Measurements from ENCODE around the gene CUL4A.

Gene CUL4A

DNA sequence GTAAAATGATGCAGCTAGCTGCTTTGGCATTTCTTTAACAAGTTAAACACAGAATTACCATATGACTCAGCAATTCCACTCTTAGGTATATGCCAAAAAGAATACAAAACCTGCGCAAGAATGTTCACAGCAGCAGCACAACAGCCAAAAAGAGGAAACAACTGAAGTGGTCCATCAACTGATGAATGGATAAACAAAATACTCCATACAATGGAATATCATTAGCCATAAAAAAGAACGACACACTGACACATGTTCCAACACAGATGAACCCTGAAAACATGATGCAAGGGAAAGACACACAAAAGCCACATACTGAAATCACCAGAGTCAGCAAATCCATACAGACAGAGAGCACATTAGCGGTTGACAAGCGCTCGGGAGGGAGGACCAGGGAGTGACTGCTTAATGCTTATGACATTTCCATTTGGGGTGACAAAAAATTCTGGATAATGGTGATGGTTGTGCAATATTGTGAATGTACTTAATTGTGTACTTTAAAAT lies 3.9 kb upstream of the CUL4A start:
- no peak overlapping the region for H3K27ac ChIP-seq
- TF ChIP-seq ZFX (IDR thresholded peaks at IDR 0.05) = no peak
- TF ChIP-seq, protein P1, sequence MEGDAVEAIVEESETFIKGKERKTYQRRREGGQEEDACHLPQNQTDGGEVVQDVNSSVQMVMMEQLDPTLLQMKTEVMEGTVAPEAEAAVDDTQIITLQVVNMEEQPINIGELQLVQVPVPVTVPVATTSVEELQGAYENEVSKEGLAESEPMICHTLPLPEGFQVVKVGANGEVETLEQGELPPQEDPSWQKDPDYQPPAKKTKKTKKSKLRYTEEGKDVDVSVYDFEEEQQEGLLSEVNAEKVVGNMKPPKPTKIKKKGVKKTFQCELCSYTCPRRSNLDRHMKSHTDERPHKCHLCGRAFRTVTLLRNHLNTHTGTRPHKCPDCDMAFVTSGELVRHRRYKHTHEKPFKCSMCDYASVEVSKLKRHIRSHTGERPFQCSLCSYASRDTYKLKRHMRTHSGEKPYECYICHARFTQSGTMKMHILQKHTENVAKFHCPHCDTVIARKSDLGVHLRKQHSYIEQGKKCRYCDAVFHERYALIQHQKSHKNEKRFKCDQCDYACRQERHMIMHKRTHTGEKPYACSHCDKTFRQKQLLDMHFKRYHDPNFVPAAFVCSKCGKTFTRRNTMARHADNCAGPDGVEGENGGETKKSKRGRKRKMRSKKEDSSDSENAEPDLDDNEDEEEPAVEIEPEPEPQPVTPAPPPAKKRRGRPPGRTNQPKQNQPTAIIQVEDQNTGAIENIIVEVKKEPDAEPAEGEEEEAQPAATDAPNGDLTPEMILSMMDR (conservative IDR thresholded peaks at IDR 0.05) = no peak

DNA sequence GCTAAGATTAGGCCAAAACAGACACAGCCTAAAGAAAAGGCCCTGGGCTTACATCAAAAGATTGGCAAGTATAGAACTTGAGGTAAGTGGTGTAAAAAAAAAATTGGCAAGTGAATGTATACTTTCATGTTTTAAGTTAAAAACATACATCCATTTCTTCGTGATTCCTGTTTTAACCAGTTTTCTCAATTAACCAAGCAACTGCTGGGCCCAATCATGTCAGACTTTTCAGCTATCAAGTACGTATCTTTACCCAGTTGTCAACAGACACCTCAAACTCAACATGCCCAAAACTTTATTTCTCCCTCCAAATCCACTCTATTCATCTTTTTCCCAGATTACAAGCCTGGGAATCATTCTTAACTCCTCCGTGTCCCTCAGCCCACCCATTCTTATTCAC lies 2.0 kb upstream of the CUL4A start:
- no peak for TF ChIP-seq ZFX (IDR thresholded peaks at IDR 0.05)
- TF ChIP-seq, protein P1 (conservative IDR thresholded peaks at IDR 0.05) = no peak

DNA sequence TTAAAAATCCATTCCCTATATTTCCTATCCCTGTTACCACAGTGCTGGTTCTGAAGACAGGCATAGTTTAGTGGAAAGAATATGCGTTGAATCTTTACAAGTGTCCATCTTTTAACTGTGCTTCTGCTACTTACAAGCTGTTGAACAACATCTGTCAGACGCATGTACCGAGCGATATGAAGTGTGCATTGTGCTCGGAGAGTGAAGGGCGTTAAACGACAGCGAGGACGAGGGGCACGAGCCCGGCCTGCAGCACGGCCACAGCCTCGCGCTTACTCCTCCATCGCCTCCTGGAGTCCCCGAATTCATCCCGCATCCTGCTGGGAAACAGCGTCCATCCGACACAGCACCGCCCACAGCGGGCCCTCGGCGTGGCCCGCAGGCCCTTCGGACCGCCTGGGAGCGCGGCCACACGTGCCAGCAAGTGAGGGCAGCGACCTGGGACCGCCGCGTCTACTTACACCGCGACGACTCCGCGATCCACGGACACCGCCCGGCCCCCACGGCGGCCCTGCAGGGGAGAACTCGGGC lies 1.5 kb upstream of the CUL4A start:
- H3K27ac ChIP-seq = peak overlapping the region; percentile 99
- TF ChIP-seq, protein P1 (conservative IDR thresholded peaks at IDR 0.05) = no peak
- TF ChIP-seq ZFX (IDR thresholded peaks at IDR 0.05) = no peak

More for the DNA sequence above, 2.0 kb upstream of the CUL4A start:
- peak overlapping the region; percentile 99 for H3K27ac ChIP-seq

DNA sequence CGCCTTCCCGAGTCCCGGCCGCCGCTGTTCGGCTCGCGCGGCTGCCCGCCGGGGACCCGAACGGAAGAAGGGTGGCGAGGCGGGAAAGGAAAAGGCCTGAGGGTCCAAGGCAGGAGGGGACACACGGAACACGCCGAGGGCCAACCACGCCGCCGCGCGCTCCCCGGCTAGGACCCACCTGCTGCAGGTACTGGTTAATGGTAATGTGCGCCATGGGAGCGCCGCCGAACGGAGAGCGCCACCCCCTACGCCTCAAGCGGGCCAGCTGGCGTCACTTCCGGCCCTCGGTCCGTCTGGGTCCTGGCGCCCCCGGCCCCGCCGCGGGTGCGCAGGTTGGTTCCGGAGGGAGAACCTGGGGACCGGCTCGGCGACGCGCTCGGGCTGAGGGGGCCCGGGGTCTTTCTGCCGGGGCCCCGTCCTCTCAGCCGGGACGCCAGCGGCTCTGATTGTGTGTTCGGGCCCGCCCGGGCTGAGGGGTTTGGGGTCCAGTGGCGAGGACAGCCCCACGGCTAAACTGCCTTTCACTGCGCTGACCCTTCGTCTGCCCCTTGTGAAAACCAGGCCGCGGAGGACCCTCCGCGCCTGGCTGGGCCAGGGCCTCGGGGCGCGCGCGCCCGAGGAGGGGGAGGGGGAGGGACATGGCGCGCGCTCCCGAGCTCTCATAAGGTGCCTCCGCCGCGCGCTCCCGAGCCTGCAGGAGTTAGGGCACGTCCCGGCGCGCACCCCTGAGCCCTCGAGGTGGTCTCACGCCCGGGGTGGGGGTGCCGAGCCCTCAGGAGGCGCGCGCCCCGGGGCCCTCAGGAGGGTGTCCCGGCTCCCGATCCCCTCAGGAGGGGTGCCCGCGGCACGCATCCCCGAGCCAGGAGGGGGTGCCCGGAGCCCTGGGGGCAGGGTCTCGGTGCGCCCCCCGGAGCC lies 735 bp upstream of the CUL4A start, which contains the start of gene PCID2:
Gene PCID2, minus strand, starts transcription at position 249 of the 915 bp plus-strand sequence. Its CDS starts 35 bp downstream, at position 214.
- H3K27ac ChIP-seq = peak within 1 kb of the TSS; percentile 99
- TF ChIP-seq, protein P1 (conservative IDR thresholded peaks at IDR 0.05) = no peak
- peak; percentile 90 for TF ChIP-seq ZFX (IDR thresholded peaks at IDR 0.05)

DNA sequence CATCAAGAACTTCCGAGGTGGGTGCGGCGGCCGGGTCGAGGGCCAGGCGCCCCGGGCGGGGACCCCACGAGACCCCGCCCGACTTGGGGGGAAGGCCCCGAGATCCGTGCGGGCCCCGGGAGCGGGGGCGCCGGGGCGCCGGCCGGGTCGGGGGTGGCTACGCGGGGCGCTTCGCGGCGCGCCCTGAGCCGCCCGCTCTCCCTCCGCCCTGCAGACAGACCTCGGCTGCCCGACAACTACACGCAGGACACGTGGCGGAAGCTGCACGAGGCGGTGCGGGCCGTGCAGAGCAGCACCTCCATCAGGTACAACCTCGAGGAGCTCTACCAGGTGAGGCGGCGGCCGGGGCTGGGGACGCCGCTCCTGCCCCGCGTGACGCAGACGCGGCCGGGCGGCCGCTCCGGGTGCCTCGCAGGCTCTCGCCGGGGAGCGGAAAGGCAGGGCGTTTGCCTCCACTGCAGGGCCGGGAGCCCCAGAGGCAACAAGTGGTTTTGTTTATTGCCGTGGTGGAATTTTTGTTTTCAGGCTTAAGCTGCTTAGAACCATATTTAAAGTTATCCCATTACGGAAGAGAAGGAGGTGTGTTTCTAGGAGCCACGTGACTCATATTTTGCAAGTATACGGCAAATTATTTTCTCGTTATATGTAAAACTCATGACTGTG lies 477 bp downstream of the CUL4A start:
- H3K27ac ChIP-seq = peak overlapping the region; percentile 99
- TF ChIP-seq, protein P1 (conservative IDR thresholded peaks at IDR 0.05) = no peak
- peak; percentile 70 for TF ChIP-seq ZFX (IDR thresholded peaks at IDR 0.05)

DNA sequence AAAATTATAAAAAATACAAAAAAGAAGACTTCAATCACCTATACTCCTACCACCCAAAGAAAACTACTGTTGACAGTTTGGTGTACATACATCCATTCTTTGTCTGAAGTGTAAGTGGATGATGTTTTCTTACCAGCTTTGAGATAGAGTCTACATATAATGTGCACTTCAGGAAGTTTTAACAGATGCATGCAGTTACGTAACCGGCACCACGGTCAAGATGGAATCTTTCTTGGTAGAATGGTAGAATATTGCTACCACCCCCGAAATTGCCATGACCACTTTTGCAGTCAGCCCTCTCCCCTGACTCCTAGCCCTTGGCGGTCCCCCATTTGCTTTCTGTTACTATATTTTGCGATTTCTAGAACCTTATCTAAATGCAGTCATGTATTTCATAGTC lies 1.4 kb downstream of the CUL4A start:
- H3K27ac ChIP-seq = peak overlapping the region; percentile 27; the same call in 1 of the 2 replicates
- TF ChIP-seq, protein P1 (conservative IDR thresholded peaks at IDR 0.05) = no peak
- no peak for TF ChIP-seq ZFX (IDR thresholded peaks at IDR 0.05)
